ENCODE results near the gene LRRC23.

- no peak for TF ChIP-seq POLR2A (IDR thresholded peaks at IDR 0.05)
- TF ChIP-seq CTCF (IDR thresholded peaks at IDR 0.05): no peak
Observed at GRCh38 chr12:6919588-6919987, 15.0 kb downstream of the LRRC23 start.
